ENCODE results near the gene PLCL1.

PLCL1 gene

GRCh38 chr2:197927994-197928393 lies 123.6 kb downstream of the PLCL1 start:
- H3K27me3 ChIP-seq (ENCODE audit: insufficient read depth, low read length): no peaks in the 10 kb centered on the region
- no peaks in the 10 kb centered on the region for H3K4me1 ChIP-seq (ENCODE audit: insufficient read depth, low read length, severe bottlenecking)
- H3F3A ChIP-seq (ENCODE audit: insufficient read depth, low read length): no peaks in the 10 kb centered on the region
- TF ChIP-seq CTCF (IDR thresholded peaks at IDR 0.05; ENCODE audit: low read length) (no peak), EZH2 (IDR thresholded peaks at IDR 0.05; ENCODE audit: borderline replicate concordance, low read length) (no peak)
- no peak overlapping the region for H3K27ac ChIP-seq (ENCODE audit: low read depth, low read length, poor library complexity, severe bottlenecking)
- no peak overlapping the region for H3K4me2 ChIP-seq (ENCODE audit: low read length)
- H2AFZ ChIP-seq (ENCODE audit: low read length): no peak overlapping the region
- no peaks in the 10 kb centered on the region for H3K36me3 ChIP-seq (ENCODE audit: insufficient read depth, low read length)
- no peaks in the 10 kb centered on the region for H3K79me2 ChIP-seq (ENCODE audit: insufficient read depth, low read length)
- no peaks in the 10 kb centered on the region for H3K9me3 ChIP-seq (ENCODE audit: low read length)
- no peaks in the 10 kb centered on the region for H3K9me2 ChIP-seq (ENCODE audit: low read depth, low read length)
- no peak overlapping the region for H3K9ac ChIP-seq (ENCODE audit: low read length)
- H3K4me3 ChIP-seq (ENCODE audit: low read depth, low read length, poor library complexity, severe bottlenecking): no peak overlapping the region
- no peaks in the 10 kb centered on the region for H4K20me1 ChIP-seq (ENCODE audit: insufficient read depth, low read length)

- Histone ChIP-seq H3K9ac (ENCODE audit: low read length) (no peak overlapping the region), H3K27ac (ENCODE audit: low read depth, low read length, poor library complexity, severe bottlenecking) (no peak overlapping the region), H3F3A (ENCODE audit: insufficient read depth, low read length) (no peaks in the 10 kb centered on the region), H3K4me3 (ENCODE audit: low read depth, low read length, poor library complexity, severe bottlenecking) (no peak overlapping the region), H3K4me2 (ENCODE audit: low read length) (no peak overlapping the region), H3K27me3 (ENCODE audit: insufficient read depth, low read length) (no peaks in the 10 kb centered on the region), H3K9me2 (ENCODE audit: low read depth, low read length) (no peaks in the 10 kb centered on the region), H3K9me3 (ENCODE audit: low read length) (no peaks in the 10 kb centered on the region), H3K79me2 (ENCODE audit: insufficient read depth, low read length) (no peaks in the 10 kb centered on the region), H2AFZ (ENCODE audit: low read length) (no peak overlapping the region), H4K20me1 (ENCODE audit: insufficient read depth, low read length) (no peaks in the 10 kb centered on the region), H3K36me3 (ENCODE audit: insufficient read depth, low read length) (no peaks in the 10 kb centered on the region), H3K4me1 (ENCODE audit: insufficient read depth, low read length, severe bottlenecking) (no peaks in the 10 kb centered on the region)
- TF ChIP-seq EZH2 (IDR thresholded peaks at IDR 0.05; ENCODE audit: borderline replicate concordance, low read length): no peak
- TF ChIP-seq CTCF (IDR thresholded peaks at IDR 0.05; ENCODE audit: low read length): no peak
These were observed 124.9 kb downstream of the PLCL1 start for GRCh38 chr2:197929008-197929885.

- H3K79me2 ChIP-seq (ENCODE audit: insufficient read depth, low read length): no peaks in the 10 kb centered on the region
- H3K4me1 ChIP-seq (ENCODE audit: insufficient read depth, low read length, severe bottlenecking): no peaks in the 10 kb centered on the region
- no peaks in the 10 kb centered on the region for H3K36me3 ChIP-seq (ENCODE audit: insufficient read depth, low read length)
- H3K9me2 ChIP-seq (ENCODE audit: low read depth, low read length): no peaks in the 10 kb centered on the region
- TF ChIP-seq CTCF (IDR thresholded peaks at IDR 0.05; ENCODE audit: low read length): no peak
- TF ChIP-seq EZH2 (IDR thresholded peaks at IDR 0.05; ENCODE audit: borderline replicate concordance, low read length): no peak
- H2AFZ ChIP-seq (ENCODE audit: low read length): no peak overlapping the region
- no peak overlapping the region for H3K9ac ChIP-seq (ENCODE audit: low read length)
- H3F3A ChIP-seq (ENCODE audit: insufficient read depth, low read length): no peaks in the 10 kb centered on the region
- no peak overlapping the region for H3K4me2 ChIP-seq (ENCODE audit: low read length)
- no peak overlapping the region for H3K27ac ChIP-seq (ENCODE audit: low read depth, low read length, poor library complexity, severe bottlenecking)
- H4K20me1 ChIP-seq (ENCODE audit: insufficient read depth, low read length): no peaks in the 10 kb centered on the region
- H3K4me3 ChIP-seq (ENCODE audit: low read depth, low read length, poor library complexity, severe bottlenecking): no peak overlapping the region
- no peaks in the 10 kb centered on the region for H3K27me3 ChIP-seq (ENCODE audit: insufficient read depth, low read length)
- no peaks in the 10 kb centered on the region for H3K9me3 ChIP-seq (ENCODE audit: low read length)
These were observed 125.5 kb downstream of the PLCL1 start for GRCh38 chr2:197929886-197930227.
